ENCODE measurements around the gene HCN4. TPM values are rescaled to one million over a fixed set of nuclear protein-coding genes. Genes with fewer than 3 reads are reported as not detected.

Gene HCN4
- total RNA-seq, 1 donor from 2014 or later, result not detected

- H3K9me3 Mint-ChIP-seq, result no peaks in the 10 kb centered on the region
- intact Hi-C loops (cut with micrococcal nuclease), result no loop called here
- no peak overlapping the region for H3K4me3 Mint-ChIP-seq
- no peak overlapping the region for H3K27ac Mint-ChIP-seq
- no peaks in the 10 kb centered on the region for H3K4me1 Mint-ChIP-seq
- H3K36me3 Mint-ChIP-seq (ENCODE audit: low read depth), result no peaks in the 10 kb centered on the region
- no peaks in the 10 kb centered on the region for H3K27me3 Mint-ChIP-seq
- no peak for DNase-seq
Observed at GRCh38 chr15:73331991-73332925, 36.5 kb downstream of the HCN4 start.

GRCh38 chr15:73331501-73331900, 37.3 kb downstream of the HCN4 start:
- Mint-ChIP-seq H3K4me3 (no peak overlapping the region), H3K27me3 (no peaks in the 10 kb centered on the region), H3K27ac (no peak overlapping the region), H3K4me1 (no peaks in the 10 kb centered on the region), H3K9me3 (no peaks in the 10 kb centered on the region), H3K36me3 (ENCODE audit: low read depth) (no peaks in the 10 kb centered on the region)
- DNase-seq, result no peak
- intact Hi-C loops (cut with micrococcal nuclease), result no loop called here

GRCh38 chr15:73330206-73331051, 38.3 kb downstream of the HCN4 start:
- Mint-ChIP-seq H3K4me3 (no peak overlapping the region), H3K9me3 (no peaks in the 10 kb centered on the region), H3K27me3 (peaks cover 2% of the 10 kb centered on the region), H3K36me3 (ENCODE audit: low read depth) (no peaks in the 10 kb centered on the region), H3K27ac (no peak overlapping the region), H3K4me1 (peaks cover 6% of the 10 kb centered on the region)
- intact Hi-C loops (cut with micrococcal nuclease), result no loop called here
- DNase-seq, result no peak

- Mint-ChIP-seq H3K9me3 (no peaks in the 10 kb centered on the region), H3K27me3 (peaks cover 2% of the 10 kb centered on the region), H3K36me3 (ENCODE audit: low read depth) (no peaks in the 10 kb centered on the region), H3K27ac (no peak overlapping the region), H3K4me3 (no peak overlapping the region), H3K4me1 (peaks cover 6% of the 10 kb centered on the region)
- intact Hi-C loops (cut with micrococcal nuclease), result no loop called here
- no peak for DNase-seq
Observed at GRCh38 chr15:73329501-73330200, 39.1 kb downstream of the HCN4 start.

- Mint-ChIP-seq H3K27ac (no peak overlapping the region), H3K9me3 (no peaks in the 10 kb centered on the region), H3K4me1 (peaks cover 6% of the 10 kb centered on the region), H3K36me3 (ENCODE audit: low read depth) (no peaks in the 10 kb centered on the region), H3K4me3 (no peak overlapping the region), H3K27me3 (peaks cover 2% of the 10 kb centered on the region)
- intact Hi-C loops (cut with micrococcal nuclease), result no loop called here
- no peak for DNase-seq
Observed at GRCh38 chr15:73328981-73329380, 39.8 kb downstream of the HCN4 start.

GRCh38 chr15:73328149-73328820, 40.5 kb downstream of the HCN4 start:
- no peak overlapping the region for H3K27ac Mint-ChIP-seq

GRCh38 chr15:73326157-73326556, 42.6 kb downstream of the HCN4 start:
- DNase-seq, result no peak
- H3K9me3 Mint-ChIP-seq, result no peaks in the 10 kb centered on the region
- intact Hi-C loops (cut with micrococcal nuclease), result no loop called here
- H3K4me1 Mint-ChIP-seq, result peaks cover 6% of the 10 kb centered on the region
- H3K4me3 Mint-ChIP-seq, result no peak overlapping the region
- H3K36me3 Mint-ChIP-seq (ENCODE audit: low read depth), result no peaks in the 10 kb centered on the region
- peaks cover 2% of the 10 kb centered on the region for H3K27me3 Mint-ChIP-seq
- H3K27ac Mint-ChIP-seq, result no peak overlapping the region

More at GRCh38 chr15:73328149-73328820, 40.5 kb downstream of the HCN4 start:
- DNase-seq, result no peak
- Mint-ChIP-seq H3K4me3 (no peak overlapping the region), H3K9me3 (no peaks in the 10 kb centered on the region), H3K36me3 (ENCODE audit: low read depth) (no peaks in the 10 kb centered on the region), H3K27me3 (peaks cover 2% of the 10 kb centered on the region), H3K4me1 (peaks cover 6% of the 10 kb centered on the region)
- intact Hi-C loops (cut with micrococcal nuclease), result no loop called here

- Mint-ChIP-seq H3K4me1 (peaks cover 6% of the 10 kb centered on the region), H3K27me3 (peaks cover 2% of the 10 kb centered on the region), H3K9me3 (no peaks in the 10 kb centered on the region), H3K4me3 (no peak overlapping the region), H3K36me3 (ENCODE audit: low read depth) (no peaks in the 10 kb centered on the region), H3K27ac (no peak overlapping the region)
- DNase-seq, result peak; percentile 63
- intact Hi-C loops (cut with micrococcal nuclease), result no loop called here
Observed at GRCh38 chr15:73325191-73325861, 43.4 kb downstream of the HCN4 start.

- H3K36me3 Mint-ChIP-seq (ENCODE audit: low read depth), result no peaks in the 10 kb centered on the region
- no peak for DNase-seq
- H3K4me1 Mint-ChIP-seq, result peaks cover 6% of the 10 kb centered on the region
- H3K27ac Mint-ChIP-seq, result no peak overlapping the region
- intact Hi-C loops (cut with micrococcal nuclease), result no loop called here
- no peaks in the 10 kb centered on the region for H3K9me3 Mint-ChIP-seq
- no peak overlapping the region for H3K4me3 Mint-ChIP-seq
- peaks cover 2% of the 10 kb centered on the region for H3K27me3 Mint-ChIP-seq
Observed at GRCh38 chr15:73324496-73325170, 44.1 kb downstream of the HCN4 start.

- Mint-ChIP-seq H3K36me3 (ENCODE audit: low read depth) (no peaks in the 10 kb centered on the region), H3K27ac (no peak overlapping the region), H3K9me3 (no peaks in the 10 kb centered on the region), H3K4me1 (peaks cover 8% of the 10 kb centered on the region), H3K4me3 (no peak overlapping the region), H3K27me3 (peaks cover 6% of the 10 kb centered on the region)
- DNase-seq, result no peak
- intact Hi-C loops (cut with micrococcal nuclease), result no loop called here
Observed at GRCh38 chr15:73323956-73324355, 44.8 kb downstream of the HCN4 start.

GRCh38 chr15:73323374-73323955, 45.3 kb downstream of the HCN4 start:
- H3K4me1 Mint-ChIP-seq, result peaks cover 8% of the 10 kb centered on the region
- H3K27me3 Mint-ChIP-seq, result peaks cover 6% of the 10 kb centered on the region
- intact Hi-C loops (cut with micrococcal nuclease), result no loop called here
- H3K9me3 Mint-ChIP-seq, result no peaks in the 10 kb centered on the region
- no peak for DNase-seq
- H3K27ac Mint-ChIP-seq, result no peak overlapping the region
- H3K36me3 Mint-ChIP-seq (ENCODE audit: low read depth), result no peaks in the 10 kb centered on the region
- no peak overlapping the region for H3K4me3 Mint-ChIP-seq

GRCh38 chr15:73322665-73323373, 45.9 kb downstream of the HCN4 start:
- Mint-ChIP-seq H3K27ac (no peak overlapping the region), H3K4me1 (peaks cover 8% of the 10 kb centered on the region), H3K27me3 (peaks cover 7% of the 10 kb centered on the region), H3K4me3 (no peak overlapping the region), H3K9me3 (no peaks in the 10 kb centered on the region), H3K36me3 (ENCODE audit: low read depth) (no peaks in the 10 kb centered on the region)
- no peak for DNase-seq
- intact Hi-C loops (cut with micrococcal nuclease), result no loop called here

Data from activated CD4-positive, alpha-beta T cell treated with anti-CD3 and anti-CD28 coated beads, Interleukin-2, amount 10 ng/mL, durations not matched to agents 24 days and 14 days (primary cell).